SKM-1 treated with dmso at 0.1 percent for 144 hours (cell line): ENCODE data around the gene SPATA25.

ENCODE experiments used
- DNase-seq: peaks from one replicate; lab custom pipeline; 2025; ENCODE audit not compliant: unreplicated experiment; lab: John Stamatoyannopoulos, UW

Gene SPATA25

GRCh38 chr20:45867136-45867818 is 20.1 kb downstream of the SPATA25 start:
- DNase-seq = no peak

GRCh38 chr20:45866454-45866853 is 21.0 kb downstream of the SPATA25 start:
- DNase-seq = no peak

GRCh38 chr20:45863543-45864470 is 23.6 kb downstream of the SPATA25 start:
- DNase-seq = no peak

DNA sequence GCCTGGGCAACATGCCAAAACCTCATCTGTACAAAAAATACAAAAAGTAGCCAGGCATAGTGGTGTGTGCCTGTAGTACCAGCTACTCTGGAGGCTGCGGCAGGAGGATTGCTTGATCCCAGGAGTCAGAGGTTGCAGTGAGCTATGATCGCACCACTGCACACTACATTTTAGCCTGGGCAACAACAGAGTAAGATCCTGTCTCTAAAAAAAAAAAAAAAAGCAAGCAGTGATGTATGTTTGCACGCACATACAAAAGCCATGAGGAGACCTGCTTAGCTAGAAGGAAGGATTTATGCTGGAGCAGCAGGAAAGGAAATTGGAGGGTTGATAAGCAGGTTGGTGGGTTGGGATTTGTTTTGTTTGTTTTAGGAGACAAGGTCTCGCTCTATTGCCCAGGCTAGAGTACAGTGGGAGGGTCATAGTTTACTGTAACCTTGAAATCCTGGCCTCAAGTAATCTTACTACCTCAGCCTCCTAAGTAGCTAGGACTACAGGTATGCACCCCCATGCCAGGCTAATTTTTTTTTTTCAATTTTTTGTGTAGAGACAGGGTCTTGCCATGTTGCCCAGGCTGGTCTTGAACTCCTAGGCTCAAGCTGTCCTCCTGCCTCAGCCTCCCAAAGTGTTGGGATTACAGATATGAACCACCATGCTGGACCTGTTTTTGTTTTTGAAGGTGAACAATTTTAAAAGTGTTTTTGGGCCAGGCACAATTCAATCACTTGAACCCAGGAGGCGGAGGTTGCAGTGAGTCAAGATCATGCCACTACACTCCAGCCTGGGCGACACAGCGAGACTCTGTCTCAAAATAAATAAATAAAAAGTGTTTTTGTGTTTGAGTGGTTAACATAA is 26.0 kb downstream of the SPATA25 start:
- DNase-seq = no peak

GRCh38 chr20:45860560-45861220 is 26.7 kb downstream of the SPATA25 start:
- no peak for DNase-seq

GRCh38 chr20:45859916-45860315 is 27.5 kb downstream of the SPATA25 start:
- no peak for DNase-seq

GRCh38 chr20:45857882-45858216 is 29.6 kb downstream of the SPATA25 start:
- DNase-seq = no peak

DNA sequence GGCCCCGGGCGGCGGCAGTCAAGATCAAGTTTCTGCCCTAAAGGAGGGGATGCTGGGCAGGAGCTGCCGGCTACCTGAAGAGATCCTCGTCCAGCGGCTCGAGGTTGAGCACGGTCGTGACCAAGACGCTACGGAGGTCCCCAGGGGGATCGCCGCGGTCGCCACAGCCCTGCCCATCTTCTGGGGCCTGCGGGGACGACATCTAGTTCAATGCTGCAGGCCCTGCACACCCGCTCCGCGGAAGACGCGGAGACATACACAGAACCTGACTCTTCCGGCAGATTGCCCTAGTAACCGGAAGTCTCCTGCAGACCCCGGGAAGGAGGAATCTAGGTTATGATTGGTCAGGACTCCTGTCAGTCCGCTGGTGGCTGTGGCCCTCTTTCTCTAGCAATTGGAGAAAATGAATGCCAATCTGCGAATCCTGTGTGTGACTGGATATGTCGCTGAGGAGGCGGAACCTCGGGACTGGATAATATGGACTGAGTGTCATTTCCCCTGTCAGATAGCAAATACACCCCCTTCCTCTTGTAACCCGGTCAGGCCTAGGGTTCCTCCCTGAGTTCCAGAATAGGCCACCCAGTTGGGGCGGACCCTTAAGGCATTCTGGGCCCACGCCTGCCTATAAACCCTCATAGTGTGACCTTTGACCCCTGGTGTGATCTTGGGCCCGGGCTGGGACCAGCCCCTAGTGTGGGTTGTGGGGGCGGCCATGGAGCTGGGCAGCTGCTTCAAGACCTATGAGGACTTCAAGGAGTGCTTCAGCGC is 30.1 kb downstream of the SPATA25 start, which contains the start of the genes ACOT8 and ZSWIM3:
Gene ACOT8 (minus strand): TSS at position 279 of the 768 bp plus-strand sequence. CDS start 77 bp downstream, at position 202.
Gene ZSWIM3 (plus strand): TSS at position 501 of the 768 bp plus-strand sequence. CDS start 212 bp downstream, at position 713.
- peak; percentile 98 for DNase-seq

- DNase-seq = no peak
Measured at GRCh38 chr20:45853484-45853883, 33.9 kb downstream of the SPATA25 start.

DNA sequence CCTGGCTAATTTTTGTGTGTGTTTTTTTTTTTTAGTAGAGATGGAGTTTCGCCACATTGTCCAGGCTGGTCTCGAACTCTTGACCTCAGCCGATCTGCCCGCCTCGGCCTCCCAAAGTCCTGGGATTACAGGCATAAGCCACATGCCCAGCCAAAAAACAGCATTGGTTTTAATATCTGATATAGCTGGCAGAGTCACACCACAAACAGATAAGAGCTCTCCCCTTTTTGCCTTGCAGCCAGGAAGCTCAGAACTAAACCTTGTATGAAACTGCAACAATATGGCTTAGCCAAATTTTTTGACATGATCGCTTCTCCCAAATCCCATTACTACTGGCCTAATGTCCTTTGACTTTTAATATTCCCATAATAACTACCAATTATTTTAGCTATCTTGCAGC is 35.1 kb downstream of the SPATA25 start:
- no peak for DNase-seq

DNA sequence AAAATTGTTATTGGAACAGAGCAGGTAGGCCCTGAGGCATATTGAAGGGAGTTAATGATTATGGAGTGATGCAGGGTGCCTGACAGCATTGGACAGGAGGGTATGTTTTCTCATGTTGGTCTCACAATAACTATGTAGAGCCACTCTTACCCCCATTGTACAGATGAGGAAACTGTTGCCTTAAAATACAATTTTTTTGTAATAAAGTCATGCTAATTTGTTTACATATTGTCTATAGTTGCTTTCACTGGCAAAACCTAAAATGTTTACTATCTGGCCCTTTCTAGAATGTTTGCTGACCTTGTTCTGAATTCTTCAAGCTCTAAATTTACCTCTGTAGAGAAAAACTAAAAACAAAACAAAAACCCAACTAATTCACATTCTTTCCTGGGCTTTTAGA is 35.9 kb downstream of the SPATA25 start:
- DNase-seq = no peak

DNA sequence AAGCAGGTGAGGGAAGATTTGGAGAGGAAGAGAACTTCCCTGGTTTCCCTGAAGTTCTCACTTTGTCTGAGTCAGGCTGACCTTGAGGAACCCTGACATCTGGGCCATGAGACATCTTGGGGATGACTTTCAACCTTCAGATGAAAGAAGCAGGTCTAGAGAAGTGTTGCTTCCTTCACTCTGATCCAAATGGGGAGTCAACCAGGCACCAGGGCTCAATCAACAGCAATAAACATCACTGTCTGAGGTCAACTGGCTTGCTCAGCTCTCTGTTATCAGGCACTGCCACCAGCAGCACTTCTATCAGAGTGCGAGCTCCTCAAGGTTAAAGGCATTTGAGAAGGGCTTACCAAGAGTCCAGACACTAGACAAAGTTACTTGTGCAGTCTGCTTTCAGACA is 36.5 kb downstream of the SPATA25 start:
- DNase-seq = no peak

- no peak for DNase-seq
Measured at GRCh38 chr20:45850238-45850637, 37.2 kb downstream of the SPATA25 start.

GRCh38 chr20:45848969-45849582 is 38.3 kb downstream of the SPATA25 start:
- DNase-seq = no peak

DNA sequence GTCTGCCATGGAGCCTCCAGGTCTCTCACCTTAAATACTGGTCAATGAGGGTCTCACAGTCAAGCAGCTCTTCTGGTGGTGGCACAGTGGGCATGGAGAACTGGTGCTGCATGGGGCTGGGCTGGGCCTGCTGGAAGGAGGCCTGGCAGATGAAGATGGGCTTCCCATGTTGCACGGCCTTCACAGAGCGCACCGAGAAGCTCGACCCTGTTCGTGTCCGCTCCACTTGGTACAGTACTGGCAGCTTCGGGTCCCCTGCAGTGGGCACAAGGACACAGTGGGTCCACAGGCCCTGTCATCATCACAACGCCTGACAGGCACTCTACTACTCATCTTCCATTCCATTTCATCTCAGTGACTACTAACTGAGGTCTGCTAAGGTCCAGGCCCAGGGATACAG is 39.0 kb downstream of the SPATA25 start:
- no peak for DNase-seq

- DNase-seq = no peak
Measured at GRCh38 chr20:45845452-45845851, 42.0 kb downstream of the SPATA25 start.

GRCh38 chr20:45843506-45843905 is 43.9 kb downstream of the SPATA25 start:
- no peak for DNase-seq

DNA sequence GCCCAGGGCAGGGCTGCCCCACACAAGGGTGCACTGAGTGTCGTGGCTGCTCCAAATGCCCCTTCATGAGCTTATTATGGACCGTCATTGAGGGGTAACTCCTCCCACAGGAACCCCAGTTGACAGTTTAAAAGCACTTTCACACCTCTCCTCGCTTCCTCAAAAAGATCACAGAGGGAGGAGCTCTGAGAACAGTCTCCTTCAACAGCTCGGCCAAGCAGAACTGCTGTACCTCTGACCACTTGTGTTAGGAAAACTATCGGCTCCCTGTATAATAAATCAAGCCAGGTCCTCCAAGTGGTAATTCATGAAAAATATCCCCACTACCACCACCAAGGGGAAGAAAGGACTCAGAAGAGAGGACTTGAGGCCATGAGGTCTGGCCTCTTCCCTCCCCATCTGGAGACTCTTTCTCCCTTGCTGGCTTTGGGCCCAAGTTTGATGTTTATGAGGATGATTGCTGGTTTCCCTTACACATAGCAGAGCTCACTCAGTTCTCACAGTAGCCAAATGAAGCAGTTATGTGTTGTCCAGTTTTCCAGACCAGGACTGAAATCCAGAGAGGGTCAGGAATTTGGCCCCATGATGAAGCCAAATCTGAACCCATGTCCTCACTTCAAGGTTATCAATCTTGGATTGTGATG is 45.1 kb downstream of the SPATA25 start:
- peak; percentile 7 for DNase-seq
